Sciatic nerve (tissue), 2 donors: ENCODE data around the gene RBMX. TPM values are rescaled to one million over a fixed set of nuclear protein-coding genes. Genes with fewer than 3 reads are reported as not detected.
A peak's percentile ranks its signal among the peaks of the same experiment; 100 is the strongest.
"Not testable (repeated sequence)": the region's sequence is repeated elsewhere in the genome, so short reads cannot be mapped to it uniquely, and the experiment has no call there.

ENCODE experiments used
- ATAC-seq: fragments of 200-7000 bp; cut with Tn5 transposase; one replicate; pipeline ENCODE4 v1.9.1; 2020; ENCODE audit warnings: mild to moderate bottlenecking, moderate library complexity
- DNase-seq: peaks from one replicate; pipeline ENCODE4 v3.0.0-alpha.2; 2020; ENCODE audit warnings: low spot score
- intact Hi-C: fragments of 100-400 bp; cut with DNase I; formaldehyde crosslinking; loops from one replicate; pipeline ENCODE4 v1.14.2; 2022
- total RNA-seq: library from RNA; stranded (reverse); fragmentation: NEBNext Ultra II Directional; extraction: Animal tissue kit (Norgen Biotek cat#: 25700); gene quantifications from one replicate; pipeline ENCODE4 v1.2.1, GENCODE V29; 2021
- donor health status: DM: no; HTN: no; CAD: no.
- donor health status: DM: no; HTN: no; CAD: no.

The RBMX gene
- total RNA-seq, 1 donor from 2014 or later = 153 TPM

DNA sequence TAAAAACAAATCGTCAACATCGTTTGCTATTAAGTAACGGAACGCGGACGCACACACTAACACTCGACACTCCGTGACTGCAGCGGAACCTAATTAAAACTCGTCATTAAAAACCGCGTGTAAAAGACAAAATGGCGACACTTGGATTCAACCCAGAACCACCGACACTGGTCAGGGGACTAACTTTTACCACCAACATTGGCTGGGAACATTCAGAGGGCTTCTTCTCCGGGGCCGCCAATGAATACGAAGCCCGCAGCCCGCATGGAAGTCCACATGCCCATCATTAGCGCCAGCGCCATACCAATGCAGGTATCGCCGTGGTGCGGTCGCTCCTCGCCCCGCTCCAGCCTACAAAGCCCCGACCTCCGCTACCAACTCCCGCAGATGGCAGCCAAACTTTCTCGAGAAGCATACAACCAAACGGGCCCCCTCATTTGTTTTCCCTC, 498 bp downstream of the RBMX start:
- intact Hi-C loops = no loop called here
- ATAC-seq (peak; percentile 50), DNase-seq (no peak)

DNA sequence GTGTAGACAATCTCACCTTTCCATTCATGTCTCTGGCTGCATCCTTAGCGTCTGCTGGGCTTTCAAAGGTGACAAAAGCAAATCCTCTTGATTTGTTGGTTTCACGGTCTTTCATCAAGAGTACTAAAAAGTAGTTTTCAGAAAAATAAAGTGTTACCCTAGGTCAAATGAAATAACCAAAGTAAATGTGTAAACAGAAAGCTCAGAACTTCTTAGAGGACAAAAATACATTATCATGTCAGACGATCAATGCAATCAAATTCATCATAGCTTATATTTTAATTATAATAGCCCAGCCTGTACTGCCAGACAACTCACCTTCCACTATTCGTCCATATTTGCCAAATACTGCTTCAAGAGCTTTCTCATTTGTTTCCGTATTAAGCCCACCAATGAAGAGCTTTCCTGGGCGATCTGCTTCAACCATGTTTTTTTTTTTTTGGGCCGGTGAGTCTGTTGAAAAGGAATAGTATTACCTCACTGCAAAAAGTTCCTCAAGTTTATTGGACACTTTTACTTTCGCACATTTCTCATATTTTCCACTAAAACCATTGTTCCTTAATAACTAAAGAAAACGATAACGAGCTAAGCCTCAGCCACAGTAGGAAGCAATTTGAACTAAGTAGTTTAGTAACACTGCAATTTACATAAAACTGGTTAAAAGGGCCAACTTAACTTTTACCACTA, 1.4 kb downstream of the RBMX start:
- ATAC-seq (peak; percentile 19), DNase-seq (no peak)
- intact Hi-C loops = no loop called here

DNA sequence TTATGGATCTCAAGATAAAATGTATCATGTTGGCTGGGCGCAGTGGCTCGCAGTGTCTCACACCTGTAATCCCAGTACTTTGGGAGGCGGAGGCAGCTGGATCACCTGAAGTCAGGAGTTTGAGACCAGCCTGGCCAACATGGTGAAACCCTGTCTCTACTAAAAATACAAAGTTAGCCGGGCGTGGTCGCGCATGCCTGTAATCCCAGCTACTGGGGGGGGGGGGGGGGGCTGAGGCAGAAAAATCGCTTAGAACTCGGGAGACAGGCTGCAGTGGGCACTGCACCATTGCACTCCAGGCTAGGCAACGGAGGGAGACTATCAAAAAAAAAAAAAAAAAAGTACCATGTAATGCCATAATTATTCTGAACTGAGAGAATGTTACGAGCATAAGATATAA, 2.1 kb downstream of the RBMX start:
- intact Hi-C loops = no loop called here
- ATAC-seq (no peak), DNase-seq (no peak)

- intact Hi-C loops, DNase-seq, ATAC-seq: not testable (repeated sequence)
These were observed 6.4 kb downstream of the RBMX start for GRCh38 chrX:136874114-136874513.

GRCh38 chrX:136873210-136873609, 7.3 kb downstream of the RBMX start:
- DNase-seq, ATAC-seq, intact Hi-C loops: not testable (repeated sequence)

DNA sequence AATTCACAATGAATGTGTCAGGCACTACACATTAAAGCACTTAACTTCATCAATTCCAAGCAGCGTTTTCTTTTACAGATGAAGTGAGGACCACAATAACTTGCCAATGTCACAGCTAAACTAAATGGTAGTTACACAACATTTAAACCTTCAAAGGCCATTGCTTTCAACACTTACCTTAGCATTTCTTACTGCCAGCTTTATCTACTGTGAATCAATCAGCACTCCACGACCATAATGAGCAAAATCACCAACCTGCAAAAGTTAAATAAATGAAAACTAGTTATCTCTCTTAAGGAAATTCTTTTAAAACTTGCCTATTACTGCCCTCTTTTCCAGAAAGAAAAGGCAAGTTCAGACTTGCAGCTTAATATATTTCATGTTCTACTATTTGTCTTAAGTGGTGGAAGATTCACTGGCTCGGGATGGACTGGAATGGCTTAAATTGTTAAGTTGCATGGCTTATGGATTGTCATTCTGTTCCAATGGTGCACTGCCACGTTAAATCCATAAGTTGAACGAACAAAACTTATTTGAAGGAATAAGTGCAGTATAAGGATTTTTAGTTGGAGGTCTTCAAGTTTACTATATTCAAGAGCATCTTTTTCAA, 8.3 kb downstream of the RBMX start:
- DNase-seq (no peak), ATAC-seq (no peak)
- intact Hi-C loops = no loop called here

DNA sequence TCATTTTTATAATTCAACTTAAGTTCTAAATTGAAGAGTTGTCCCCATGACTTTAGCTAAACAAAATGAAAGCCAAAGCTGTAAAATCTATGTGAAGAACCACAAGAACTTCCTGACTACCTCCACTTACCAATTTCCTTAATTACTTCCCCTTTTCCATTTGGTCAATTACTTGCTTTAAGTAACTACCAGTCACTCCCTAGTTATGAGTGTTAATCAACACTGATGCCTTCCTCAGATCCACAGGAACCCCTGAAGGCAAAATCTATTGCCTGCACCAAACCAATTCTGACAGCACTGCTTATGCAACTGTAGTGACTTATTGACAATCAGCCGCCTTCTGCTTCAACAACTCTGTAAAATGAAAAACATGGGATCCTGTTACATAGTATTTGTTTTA, 10.5 kb downstream of the RBMX start:
- intact Hi-C loops = no loop called here
- no peak for ATAC-seq
- no peak for DNase-seq

DNA sequence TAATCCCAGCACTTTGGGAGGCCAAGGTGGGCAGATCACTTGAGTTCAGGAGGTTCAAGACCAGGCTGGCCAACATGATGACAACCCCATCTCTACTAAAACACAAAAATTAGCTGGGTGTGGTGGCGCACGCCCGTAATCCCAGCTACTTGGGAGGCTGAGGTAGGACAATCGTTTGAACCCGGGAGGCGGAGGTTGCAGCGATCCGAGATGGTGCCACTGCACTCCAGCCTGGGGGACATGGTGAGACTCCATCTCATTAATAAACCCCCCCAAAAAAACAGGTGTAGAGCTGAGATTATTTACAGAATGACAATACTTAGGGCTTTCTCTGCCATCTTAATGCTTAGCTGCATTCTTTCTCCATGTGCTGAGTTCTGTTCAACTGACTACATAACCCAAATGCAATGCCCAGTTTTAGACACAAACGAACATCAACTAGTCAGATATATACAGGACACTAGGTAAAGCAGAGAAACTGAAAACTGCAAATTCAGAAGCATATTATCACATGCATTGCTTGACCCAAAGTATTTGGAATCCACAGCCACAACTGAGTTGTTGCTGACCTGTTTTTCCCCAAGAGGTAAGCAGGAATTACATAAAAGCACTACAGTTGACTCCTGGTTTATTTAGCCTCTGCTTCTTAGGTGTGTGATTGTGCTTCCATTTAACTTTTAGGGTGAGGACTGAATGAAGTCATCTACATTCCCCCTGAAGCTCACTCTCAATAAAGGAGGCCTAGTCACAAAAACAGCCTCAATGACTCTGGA, 12.1 kb downstream of the RBMX start:
- intact Hi-C loops = no loop called here
- DNase-seq = no peak
- no peak for ATAC-seq

DNA sequence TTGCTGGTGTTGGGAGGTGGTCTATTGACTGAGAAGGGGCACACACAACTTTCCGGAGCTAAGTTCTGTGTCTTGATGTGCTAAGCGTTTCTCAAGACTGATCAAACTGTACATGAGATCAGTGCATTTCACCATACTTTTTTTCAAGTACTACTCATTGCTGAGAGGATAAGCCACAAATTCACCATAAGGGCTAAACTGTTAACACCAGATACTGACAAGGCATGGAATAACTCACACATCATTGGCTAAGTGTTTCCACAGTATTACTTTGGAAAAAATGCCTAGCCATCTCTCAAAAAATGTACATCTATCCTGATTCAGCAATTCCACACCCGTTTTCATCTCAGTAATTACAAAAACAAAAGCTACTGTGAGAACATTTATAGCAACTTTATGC, 13.0 kb downstream of the RBMX start:
- no peak for ATAC-seq
- intact Hi-C loops = no loop called here
- DNase-seq = no peak

DNA sequence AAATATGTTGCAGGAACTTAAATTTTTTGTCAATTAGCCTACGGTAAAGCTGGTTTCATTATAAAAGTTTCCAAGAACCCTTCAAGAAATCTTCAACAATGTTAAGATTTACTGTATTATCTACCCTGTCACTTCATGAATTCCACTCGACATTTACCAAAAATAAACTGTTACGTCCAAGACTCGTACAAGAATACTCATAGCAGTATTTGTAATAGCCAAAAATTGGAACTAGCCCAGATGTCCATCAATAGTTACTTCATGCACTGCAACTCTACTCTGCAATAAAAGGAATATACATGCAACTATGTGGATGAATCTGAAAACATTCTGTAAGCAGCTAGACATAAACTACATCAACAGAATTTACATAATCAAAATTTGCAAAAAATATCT, 13.4 kb downstream of the RBMX start:
- ATAC-seq = no peak
- intact Hi-C loops = no loop called here
- DNase-seq = no peak

GRCh38 chrX:136866337-136867095, 14.0 kb downstream of the RBMX start:
- DNase-seq (no peak), ATAC-seq (no peak)
- intact Hi-C loops = no loop called here

DNA sequence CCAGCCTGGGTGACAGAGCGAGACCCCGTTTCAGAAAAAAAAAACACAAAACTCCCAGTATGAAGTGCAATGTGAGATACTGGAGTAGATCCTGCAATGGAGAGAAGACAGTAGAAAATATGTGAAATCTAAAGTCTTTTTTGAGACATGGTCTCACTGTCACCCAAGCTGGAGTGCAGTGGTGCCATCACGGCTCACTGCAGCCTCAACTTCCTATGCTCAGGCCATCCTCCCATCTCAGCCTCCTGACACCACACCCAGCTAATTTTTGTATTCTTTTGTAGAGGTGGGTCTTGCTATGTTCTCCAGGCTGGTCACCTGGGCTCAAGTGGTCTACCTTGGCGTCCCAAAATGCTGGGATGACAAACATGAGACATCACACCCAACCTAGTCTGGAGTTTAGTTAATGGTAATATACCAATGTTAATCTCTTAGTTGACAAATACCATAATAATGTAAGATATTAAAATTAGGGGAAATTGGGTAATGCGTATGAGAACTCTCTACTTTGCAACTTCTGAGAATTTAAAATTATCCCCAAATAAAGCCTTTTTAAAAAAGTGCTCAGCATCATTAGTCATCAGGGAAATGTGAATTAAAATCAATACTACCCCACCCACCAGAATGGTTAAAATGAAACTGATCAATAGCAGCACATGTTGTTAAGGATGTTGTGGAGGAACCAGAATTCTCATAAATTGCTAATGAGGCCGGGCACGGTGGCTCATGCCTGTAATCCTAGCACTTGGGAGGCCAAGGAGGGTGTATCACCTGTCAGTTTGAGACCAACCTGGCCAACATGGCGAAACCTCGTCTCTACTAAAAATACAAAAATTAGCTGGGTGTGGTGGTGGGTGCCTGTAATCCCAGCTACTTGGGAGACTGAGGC, 15.0 kb downstream of the RBMX start:
- no peak for DNase-seq
- intact Hi-C loops = no loop called here
- no peak for ATAC-seq

DNA sequence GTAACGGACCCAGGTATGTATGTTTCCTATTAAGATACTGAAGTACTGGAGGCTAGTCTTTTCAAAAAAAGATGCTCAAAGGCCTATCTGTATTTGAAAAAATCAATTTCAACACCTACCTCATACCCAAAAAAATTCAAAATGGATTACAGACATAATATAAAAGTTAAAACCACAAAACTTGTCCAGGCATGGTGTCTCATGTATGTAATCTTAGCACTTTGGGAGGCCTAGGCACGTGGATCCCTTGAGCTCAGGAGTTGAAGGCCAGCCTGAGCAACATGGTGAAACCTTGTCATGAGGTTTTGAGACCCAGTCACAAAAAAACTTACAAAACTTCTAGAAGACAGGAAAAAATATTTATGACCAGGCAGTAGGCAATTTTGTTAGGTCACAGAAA, 16.7 kb downstream of the RBMX start:
- intact Hi-C loops = no loop called here
- ATAC-seq = no peak
- DNase-seq = no peak

DNA sequence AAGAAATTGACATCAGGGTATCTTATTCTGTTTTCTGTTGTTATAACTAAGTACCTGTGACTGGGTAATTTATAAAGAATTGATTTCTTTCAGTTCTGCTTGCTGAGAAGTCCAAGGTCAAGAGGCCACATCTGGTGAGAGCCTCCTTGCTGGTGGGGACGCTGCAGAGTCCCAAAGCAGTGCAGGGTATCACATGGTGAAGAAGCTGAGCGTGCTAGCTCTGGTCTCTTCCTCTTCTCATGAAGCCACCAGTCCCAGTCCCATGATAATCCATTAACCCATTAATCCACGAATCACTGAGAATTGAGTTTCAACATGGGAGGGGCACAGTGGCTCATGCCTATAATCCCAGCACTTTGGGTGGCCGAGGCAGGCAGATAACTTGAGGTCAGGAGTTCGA, 18.0 kb downstream of the RBMX start:
- intact Hi-C loops = no loop called here
- DNase-seq (no peak), ATAC-seq (no peak)

GRCh38 chrX:136861877-136862276, 18.6 kb downstream of the RBMX start:
- ATAC-seq (no peak), DNase-seq (no peak)
- intact Hi-C loops = no loop called here

GRCh38 chrX:136858007-136858756, 22.3 kb downstream of the RBMX start:
- ATAC-seq (no peak), DNase-seq (no peak)
- intact Hi-C loops = no loop called here

- DNase-seq = no peak
- ATAC-seq = peak; percentile 38
- intact Hi-C loops = no loop called here
These were observed 24.0 kb downstream of the RBMX start for GRCh38 chrX:136856551-136856950.

GRCh38 chrX:136856050-136856449, 24.5 kb downstream of the RBMX start:
- ATAC-seq = no peak
- DNase-seq = no peak
- intact Hi-C loops = no loop called here
